ENCODE measurements around the gene SYNE1. TPM values are rescaled to one million over a fixed set of nuclear protein-coding genes. Genes with fewer than 3 reads are reported as not detected.

The SYNE1 gene
- total RNA-seq, 2 experiments from 2014 or later = 29.5 to 35.1 TPM

DNA sequence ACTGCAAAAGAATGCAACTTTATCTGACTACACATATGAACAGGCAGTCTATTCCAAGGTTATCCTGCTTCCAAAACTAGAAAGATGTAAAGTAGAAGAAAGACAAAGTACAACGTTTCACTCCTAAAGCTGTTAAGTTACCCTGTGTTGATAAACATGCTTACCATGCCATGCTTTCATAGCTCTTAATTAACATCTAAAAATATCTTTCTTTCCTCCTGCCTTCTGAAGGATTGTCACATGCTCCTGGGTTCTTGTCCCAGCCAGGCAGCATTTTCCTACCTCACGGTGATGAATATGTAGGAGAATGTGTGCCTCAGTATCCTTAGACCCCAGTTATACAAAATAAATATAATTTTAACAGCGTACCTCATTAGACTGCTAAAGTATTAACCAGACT is 344.6 kb downstream of the SYNE1 start:
- ATAC-seq (no peak), DNase-seq (no peak)
- H3K36me3 Mint-ChIP-seq (ENCODE audit: low read depth) = peaks cover 5% of the 10 kb centered on the region
- intact Hi-C loops (cut with micrococcal nuclease) = no loop called here
- H3K4me3 Mint-ChIP-seq = no peak overlapping the region
- no peaks in the 10 kb centered on the region for H3K9me3 Mint-ChIP-seq
- POLR2A ChIA-PET = interaction anchor here (0.8 kb wide), 1 partner anchor 10 kb away, joined by 4 read pairs; no protein-coding TSS in a partner anchor
- peaks cover 18% of the 10 kb centered on the region for H3K4me1 Mint-ChIP-seq (ENCODE audit: low read depth)
- CTCF ChIA-PET = interaction anchor here (0.9 to 1.6 kb wide), 2 partner anchors 9 to 59 kb away, joined by 4 to 8 read pairs; no protein-coding TSS in a partner anchor
- TF ChIP-seq, protein P1, sequence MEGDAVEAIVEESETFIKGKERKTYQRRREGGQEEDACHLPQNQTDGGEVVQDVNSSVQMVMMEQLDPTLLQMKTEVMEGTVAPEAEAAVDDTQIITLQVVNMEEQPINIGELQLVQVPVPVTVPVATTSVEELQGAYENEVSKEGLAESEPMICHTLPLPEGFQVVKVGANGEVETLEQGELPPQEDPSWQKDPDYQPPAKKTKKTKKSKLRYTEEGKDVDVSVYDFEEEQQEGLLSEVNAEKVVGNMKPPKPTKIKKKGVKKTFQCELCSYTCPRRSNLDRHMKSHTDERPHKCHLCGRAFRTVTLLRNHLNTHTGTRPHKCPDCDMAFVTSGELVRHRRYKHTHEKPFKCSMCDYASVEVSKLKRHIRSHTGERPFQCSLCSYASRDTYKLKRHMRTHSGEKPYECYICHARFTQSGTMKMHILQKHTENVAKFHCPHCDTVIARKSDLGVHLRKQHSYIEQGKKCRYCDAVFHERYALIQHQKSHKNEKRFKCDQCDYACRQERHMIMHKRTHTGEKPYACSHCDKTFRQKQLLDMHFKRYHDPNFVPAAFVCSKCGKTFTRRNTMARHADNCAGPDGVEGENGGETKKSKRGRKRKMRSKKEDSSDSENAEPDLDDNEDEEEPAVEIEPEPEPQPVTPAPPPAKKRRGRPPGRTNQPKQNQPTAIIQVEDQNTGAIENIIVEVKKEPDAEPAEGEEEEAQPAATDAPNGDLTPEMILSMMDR (IDR thresholded peaks at IDR 0.05) = no peak
- H3K27ac Mint-ChIP-seq = no peak overlapping the region
- no peaks in the 10 kb centered on the region for H3K27me3 Mint-ChIP-seq

DNA sequence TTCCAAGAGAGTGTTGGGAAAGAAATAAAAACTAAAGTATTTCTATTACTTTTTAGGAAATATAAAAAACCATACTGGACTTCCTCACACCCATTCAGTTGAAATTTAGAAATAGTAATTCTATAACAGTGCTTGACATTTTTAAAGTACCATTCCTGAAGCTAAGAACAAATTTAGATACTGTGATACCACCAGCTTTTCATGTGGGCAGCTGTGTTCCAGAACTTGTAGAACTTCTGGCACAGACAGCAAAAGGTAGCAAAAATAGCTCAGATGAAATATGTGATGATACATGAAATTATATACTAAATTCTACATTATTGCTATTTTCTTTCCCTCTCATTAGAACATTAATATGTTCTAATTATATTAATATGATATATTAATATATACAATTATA is 346.5 kb downstream of the SYNE1 start:
- POLR2A ChIA-PET = no interaction called here
- intact Hi-C loops (cut with micrococcal nuclease) = no loop called here
- Mint-ChIP-seq H3K9me3 (no peaks in the 10 kb centered on the region), H3K27ac (no peak overlapping the region), H3K27me3 (no peaks in the 10 kb centered on the region), H3K4me1 (ENCODE audit: low read depth) (peaks cover 5% of the 10 kb centered on the region), H3K4me3 (no peak overlapping the region), H3K36me3 (ENCODE audit: low read depth) (peaks cover 8% of the 10 kb centered on the region)
- no peak for ATAC-seq
- no peak for DNase-seq
- CTCF ChIA-PET = interaction anchor here (0.9 to 1.8 kb wide), 2 partner anchors 11 to 14 kb away, joined by 3 to 4 read pairs; no protein-coding TSS in a partner anchor
- TF ChIP-seq, protein P1 (IDR thresholded peaks at IDR 0.05) = no peak

- no peak for ATAC-seq
- no peaks in the 10 kb centered on the region for H3K9me3 Mint-ChIP-seq
- intact Hi-C loops (cut with micrococcal nuclease) = no loop called here
- H3K4me3 Mint-ChIP-seq = no peak overlapping the region
- TF ChIP-seq, protein P1 (IDR thresholded peaks at IDR 0.05) = no peak
- H3K4me1 Mint-ChIP-seq (ENCODE audit: low read depth) = no peaks in the 10 kb centered on the region
- CTCF ChIA-PET = interaction anchor here (0.7 to 1.5 kb wide), 2 partner anchors 10 to 444 kb away, joined by 3 to 7 read pairs; no protein-coding TSS in a partner anchor
- H3K27ac Mint-ChIP-seq = no peak overlapping the region
- POLR2A ChIA-PET = no interaction called here
- no peaks in the 10 kb centered on the region for H3K27me3 Mint-ChIP-seq
- peaks cover 4% of the 10 kb centered on the region for H3K36me3 Mint-ChIP-seq (ENCODE audit: low read depth)
- no peak for DNase-seq
Measured at GRCh38 chr6:152277826-152278329, 359.3 kb downstream of the SYNE1 start.

DNA sequence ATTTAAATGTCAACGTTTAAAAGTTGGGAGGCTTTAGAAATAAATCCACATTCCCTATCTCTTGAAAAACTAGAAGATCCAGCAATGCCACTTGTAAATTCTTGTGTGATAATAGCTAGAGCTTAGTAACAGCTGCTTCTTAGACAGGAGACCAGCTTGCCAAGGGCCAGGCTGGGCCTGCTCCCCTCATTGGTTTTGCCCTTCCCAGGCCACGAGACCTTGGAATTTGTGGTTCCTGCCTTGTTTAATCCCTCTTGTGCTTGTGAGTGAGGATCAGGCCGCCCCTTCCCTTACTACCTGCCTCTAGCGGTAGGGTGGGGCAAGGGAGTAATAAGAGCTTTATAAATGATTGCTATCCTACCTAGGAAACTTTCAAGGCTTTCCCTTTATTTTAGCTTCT is 363.5 kb downstream of the SYNE1 start:
- peaks cover 2% of the 10 kb centered on the region for H3K36me3 Mint-ChIP-seq (ENCODE audit: low read depth)
- ATAC-seq = no peak
- H3K9me3 Mint-ChIP-seq = no peaks in the 10 kb centered on the region
- H3K27me3 Mint-ChIP-seq = no peaks in the 10 kb centered on the region
- TF ChIP-seq, protein P1 (IDR thresholded peaks at IDR 0.05) = no peak
- peaks cover 7% of the 10 kb centered on the region for H3K4me1 Mint-ChIP-seq (ENCODE audit: low read depth)
- no peak overlapping the region for H3K27ac Mint-ChIP-seq
- CTCF ChIA-PET = interaction anchor here (1.1 to 2.5 kb wide), 3 partner anchors 40 to 83 kb away, joined by 3 to 10 read pairs (median 3); no protein-coding TSS in a partner anchor
- no peak overlapping the region for H3K4me3 Mint-ChIP-seq
- intact Hi-C loops (cut with micrococcal nuclease) = no loop called here
- POLR2A ChIA-PET = no interaction called here
- no peak for DNase-seq

- H3K9me3 Mint-ChIP-seq = no peaks in the 10 kb centered on the region
- ChIA-PET CTCF (interaction anchor here (1.1 to 2.5 kb wide), 3 partner anchors 12 to 65 kb away, joined by 3 to 10 read pairs (median 3); no protein-coding TSS in a partner anchor), POLR2A (no interaction called here)
- no peak overlapping the region for H3K27ac Mint-ChIP-seq
- ATAC-seq (no peak), DNase-seq (no peak)
- no peak overlapping the region for H3K4me3 Mint-ChIP-seq
- intact Hi-C loops (cut with micrococcal nuclease) = no loop called here
- TF ChIP-seq, protein P1 (IDR thresholded peaks at IDR 0.05) = no peak
- H3K4me1 Mint-ChIP-seq (ENCODE audit: low read depth) = peaks cover 7% of the 10 kb centered on the region
- H3K36me3 Mint-ChIP-seq (ENCODE audit: low read depth) = peaks cover 2% of the 10 kb centered on the region
- no peaks in the 10 kb centered on the region for H3K27me3 Mint-ChIP-seq
Measured at GRCh38 chr6:152273002-152273401, 364.2 kb downstream of the SYNE1 start.

Data from activated CD8-positive, alpha-beta T cell treated with anti-CD3 and anti-CD28 coated beads for 36 hours (primary cell).